GM19240 (cell line): ENCODE measurements around the gene SLC45A1.

Experiments used
- DNase-seq: peaks from one replicate; pipeline ENCODE4 v3.0.0; 2011; ENCODE audit warnings: low spot score; ENCODE audit not compliant: insufficient read length

Gene SLC45A1

GRCh38 chr1:8352886-8353785, 35.2 kb downstream of the SLC45A1 start:
- no peak for DNase-seq

- DNase-seq = no peak
Observed at GRCh38 chr1:8354038-8354437, 36.1 kb downstream of the SLC45A1 start.

- DNase-seq = no peak
Observed at GRCh38 chr1:8355439-8356255, 37.7 kb downstream of the SLC45A1 start.

GRCh38 chr1:8356256-8357209, 38.6 kb downstream of the SLC45A1 start:
- no peak for DNase-seq

- no peak for DNase-seq
Observed at GRCh38 chr1:8357329-8358101, 39.6 kb downstream of the SLC45A1 start.

GRCh38 chr1:8358241-8358896, 40.5 kb downstream of the SLC45A1 start:
- DNase-seq = no peak

- DNase-seq = no peak
Observed at GRCh38 chr1:8358897-8359616, 41.1 kb downstream of the SLC45A1 start.

GRCh38 chr1:8359617-8360481, 41.9 kb downstream of the SLC45A1 start:
- DNase-seq = no peak

- no peak for DNase-seq
Observed at GRCh38 chr1:8360493-8361197, 42.7 kb downstream of the SLC45A1 start.

GRCh38 chr1:8361198-8361849, 43.4 kb downstream of the SLC45A1 start:
- DNase-seq = no peak

- DNase-seq = no peak
Observed at GRCh38 chr1:8362701-8363101, 44.8 kb downstream of the SLC45A1 start.

GRCh38 chr1:8363186-8363766, 45.4 kb downstream of the SLC45A1 start:
- no peak for DNase-seq

GRCh38 chr1:8363767-8364301, 45.9 kb downstream of the SLC45A1 start:
- no peak for DNase-seq

- DNase-seq = no peak
Observed at GRCh38 chr1:8364528-8365442, 46.9 kb downstream of the SLC45A1 start.

GRCh38 chr1:8365661-8366362, 47.9 kb downstream of the SLC45A1 start:
- no peak for DNase-seq
